ENCODE data around the gene POC1A. TPM values are rescaled to one million over a fixed set of nuclear protein-coding genes. Genes with fewer than 3 reads are reported as not detected.

POC1A gene
- total and polyA plus RNA-seq, 3 donors from 2014 or later: 16.7 to 36.1 (median 21.7) TPM

DNA sequence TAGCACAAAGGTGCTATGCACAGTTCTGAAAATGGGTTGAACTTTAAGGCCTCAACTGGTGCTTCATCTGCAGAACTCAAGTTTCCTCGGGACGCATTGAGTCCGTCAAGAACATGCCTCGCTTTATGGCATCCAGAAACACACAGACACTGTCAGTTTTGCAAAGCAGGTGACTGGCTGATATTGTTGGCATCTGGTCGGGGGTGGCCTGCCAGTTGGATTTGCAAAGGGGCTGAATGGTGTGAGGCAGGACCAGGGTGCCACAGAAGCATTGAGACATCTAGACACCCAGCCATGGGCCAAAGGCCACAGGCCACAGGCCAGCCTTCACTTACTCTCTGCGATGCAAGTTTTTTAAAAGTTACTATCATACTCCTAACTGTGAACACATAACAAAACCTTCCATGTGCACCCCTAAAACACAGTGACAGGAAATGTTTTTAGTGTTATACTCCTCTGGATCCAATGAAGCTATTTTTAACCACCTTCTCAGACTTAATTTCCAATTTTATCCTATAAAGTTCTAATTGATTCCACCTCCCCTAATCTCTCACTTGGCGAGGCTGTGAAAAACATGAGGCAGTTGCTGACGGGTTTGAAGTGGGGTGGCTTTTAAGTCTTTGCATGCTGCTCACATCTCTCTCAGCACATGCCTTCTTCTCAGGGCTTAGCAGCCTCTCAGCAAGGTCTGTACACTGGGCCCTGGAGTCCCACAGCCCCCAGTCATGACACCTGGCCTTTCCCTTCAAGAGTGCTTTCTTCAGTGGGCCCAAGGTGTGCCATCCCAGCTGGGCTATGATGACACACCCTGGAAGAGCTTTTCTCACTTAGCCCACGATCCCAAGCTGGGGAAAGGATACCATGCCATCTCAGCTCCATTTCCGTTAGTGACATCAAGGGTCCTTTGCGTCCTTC lies 59.4 kb downstream of the POC1A start:
- no peaks in the 10 kb centered on the region for H3K36me3 ChIP-seq (ENCODE audit: low read depth, missing control alignments)
- H3K27me3 ChIP-seq: no peaks in the 10 kb centered on the region
- H3K27ac ChIP-seq: no peak overlapping the region
- WGBS, 2 donors: 95 to 99% methylated on average over 11 of the region's 11 CpGs
- DNase-seq: no peak
- H3K9me3 ChIP-seq: no peaks in the 10 kb centered on the region
- intact Hi-C loops (cut with DNase I; ENCODE audit: low total_unique reads): no loop called here
- H3K4me3 ChIP-seq: no peak overlapping the region
- H3K4me1 ChIP-seq: peaks cover 22% of the 10 kb centered on the region
- no peak for TF ChIP-seq POLR2A (IDR thresholded peaks at IDR 0.05)
- TF ChIP-seq, protein P1, sequence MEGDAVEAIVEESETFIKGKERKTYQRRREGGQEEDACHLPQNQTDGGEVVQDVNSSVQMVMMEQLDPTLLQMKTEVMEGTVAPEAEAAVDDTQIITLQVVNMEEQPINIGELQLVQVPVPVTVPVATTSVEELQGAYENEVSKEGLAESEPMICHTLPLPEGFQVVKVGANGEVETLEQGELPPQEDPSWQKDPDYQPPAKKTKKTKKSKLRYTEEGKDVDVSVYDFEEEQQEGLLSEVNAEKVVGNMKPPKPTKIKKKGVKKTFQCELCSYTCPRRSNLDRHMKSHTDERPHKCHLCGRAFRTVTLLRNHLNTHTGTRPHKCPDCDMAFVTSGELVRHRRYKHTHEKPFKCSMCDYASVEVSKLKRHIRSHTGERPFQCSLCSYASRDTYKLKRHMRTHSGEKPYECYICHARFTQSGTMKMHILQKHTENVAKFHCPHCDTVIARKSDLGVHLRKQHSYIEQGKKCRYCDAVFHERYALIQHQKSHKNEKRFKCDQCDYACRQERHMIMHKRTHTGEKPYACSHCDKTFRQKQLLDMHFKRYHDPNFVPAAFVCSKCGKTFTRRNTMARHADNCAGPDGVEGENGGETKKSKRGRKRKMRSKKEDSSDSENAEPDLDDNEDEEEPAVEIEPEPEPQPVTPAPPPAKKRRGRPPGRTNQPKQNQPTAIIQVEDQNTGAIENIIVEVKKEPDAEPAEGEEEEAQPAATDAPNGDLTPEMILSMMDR (IDR thresholded peaks at IDR 0.05): no peak

DNA sequence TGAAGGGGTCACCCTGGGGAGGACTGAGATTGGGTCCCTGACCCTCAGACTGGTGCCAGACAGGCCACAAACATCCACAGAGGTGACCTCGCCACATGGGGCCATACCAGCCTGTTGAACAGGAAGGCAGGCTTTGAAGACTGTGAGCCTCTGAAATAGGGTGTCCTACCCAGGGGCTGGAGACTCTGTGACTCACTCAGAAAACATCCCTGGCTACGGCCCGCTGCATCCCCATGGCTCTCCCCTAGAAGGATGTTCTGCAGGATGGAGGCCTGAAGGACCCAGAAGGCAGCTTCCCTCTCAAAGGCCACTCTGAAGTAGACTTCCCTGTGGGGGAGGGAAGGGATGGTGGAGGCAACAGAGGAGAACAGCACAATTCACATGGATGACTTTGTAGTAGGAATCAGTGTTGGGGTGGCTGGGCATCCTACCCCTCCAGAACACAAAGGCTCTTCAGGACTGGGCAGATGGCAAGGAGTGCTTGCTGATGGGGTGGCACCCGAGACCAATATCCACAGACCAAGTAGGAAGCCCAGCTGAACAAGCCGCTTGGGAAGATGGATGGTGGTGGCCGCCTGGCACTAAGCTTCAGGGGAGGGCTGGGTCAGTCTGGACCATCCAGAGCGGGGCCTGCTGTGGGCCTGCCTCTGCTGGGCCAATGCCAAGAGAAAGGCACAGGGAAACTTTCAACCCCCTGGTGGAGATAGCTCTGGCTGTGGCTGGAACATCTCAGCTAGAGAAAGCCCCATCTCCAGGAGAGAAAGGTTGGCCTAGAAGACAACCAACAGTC lies 60.3 kb downstream of the POC1A start:
- Histone ChIP-seq H3K9me3 (no peaks in the 10 kb centered on the region), H3K36me3 (ENCODE audit: low read depth, missing control alignments) (no peaks in the 10 kb centered on the region), H3K27me3 (no peaks in the 10 kb centered on the region), H3K4me1 (peaks cover 31% of the 10 kb centered on the region), H3K27ac (no peak overlapping the region), H3K4me3 (no peak overlapping the region)
- TF ChIP-seq, protein P1 (IDR thresholded peaks at IDR 0.05): no peak
- TF ChIP-seq POLR2A (IDR thresholded peaks at IDR 0.05): no peak
- intact Hi-C loops (cut with DNase I; ENCODE audit: low total_unique reads): no loop called here
- 93 to 100% methylated on average over 6 to 7 of the region's 7 CpGs for WGBS, 2 donors
- DNase-seq: no peak

DNA sequence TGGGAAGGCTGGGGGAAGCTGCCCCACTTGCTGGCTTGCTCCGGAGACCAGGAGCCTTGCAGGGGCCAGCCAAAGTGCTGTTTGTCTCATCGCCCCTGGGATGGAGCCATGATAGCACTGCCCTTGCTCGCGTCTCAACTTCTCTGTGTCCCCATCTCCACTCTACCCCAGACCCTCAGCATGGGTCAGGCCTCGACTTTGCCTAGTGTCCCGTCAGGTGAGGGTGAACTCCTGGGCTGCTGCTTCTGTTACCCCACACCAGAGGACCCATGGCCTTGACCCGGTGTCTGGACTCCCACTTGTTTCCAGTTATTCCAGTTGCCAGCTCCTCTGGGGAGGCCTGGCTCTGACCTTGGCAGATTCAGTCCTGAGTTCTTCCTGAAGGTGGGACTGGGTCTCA lies 61.3 kb downstream of the POC1A start:
- intact Hi-C loops (cut with DNase I; ENCODE audit: low total_unique reads): no loop called here
- H3K36me3 ChIP-seq (ENCODE audit: low read depth, missing control alignments): no peaks in the 10 kb centered on the region

DNA sequence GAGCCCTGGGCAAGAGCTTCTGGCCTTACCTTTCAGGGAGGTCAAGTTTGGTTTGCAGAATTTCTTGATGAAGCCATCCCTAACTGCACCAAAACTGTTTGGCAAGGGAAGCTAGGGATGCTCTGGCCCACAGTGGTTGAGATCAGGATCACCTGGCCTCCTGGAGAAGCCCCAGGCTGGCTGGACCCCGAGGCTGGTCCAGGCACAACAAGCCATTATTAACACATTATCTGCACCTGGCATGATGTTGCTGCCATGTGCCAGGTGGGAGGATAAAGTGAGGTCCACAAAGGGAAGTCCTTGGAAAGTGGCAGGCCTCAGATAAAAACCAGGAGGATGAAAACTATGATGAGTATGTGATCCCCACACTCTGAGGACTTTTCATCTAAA lies 62.0 kb downstream of the POC1A start:
- intact Hi-C loops (cut with DNase I; ENCODE audit: low total_unique reads): no loop called here
- H3K27ac ChIP-seq: no peak overlapping the region
- 63 to 67% methylated on average over 1 of the region's 1 CpG for WGBS, 2 donors
- H3K36me3 ChIP-seq (ENCODE audit: low read depth, missing control alignments): no peaks in the 10 kb centered on the region
- TF ChIP-seq POLR2A (IDR thresholded peaks at IDR 0.05): no peak
- TF ChIP-seq, protein P1 (IDR thresholded peaks at IDR 0.05): no peak
- no peaks in the 10 kb centered on the region for H3K9me3 ChIP-seq
- H3K4me3 ChIP-seq: no peak overlapping the region
- H3K4me1 ChIP-seq: peaks cover 45% of the 10 kb centered on the region
- H3K27me3 ChIP-seq: no peaks in the 10 kb centered on the region
- DNase-seq: no peak

More for the DNA sequence above, 61.3 kb downstream of the POC1A start:
- DNase-seq: no peak
- no peak overlapping the region for H3K4me3 ChIP-seq
- no peaks in the 10 kb centered on the region for H3K9me3 ChIP-seq
- H3K4me1 ChIP-seq: peaks cover 41% of the 10 kb centered on the region
- no peaks in the 10 kb centered on the region for H3K27me3 ChIP-seq
- H3K27ac ChIP-seq: no peak overlapping the region
- no peak for TF ChIP-seq POLR2A (IDR thresholded peaks at IDR 0.05)
- TF ChIP-seq, protein P1 (IDR thresholded peaks at IDR 0.05): no peak
- 74 to 83% methylated on average over 7 of the region's 7 CpGs for WGBS, 2 donors

Measured in testis (tissue), 3 donors.